Stimulated activated CD4-positive, alpha-beta T cell treated with anti-CD3 and anti-CD28 coated beads, Interleukin-4, amount 100 ng/mL, for 48 hours (primary cell): ENCODE data around the gene TTC39C.

Experiments used
- DNase-seq, 2 donors: peaks; one replicate each; pipeline ENCODE4 v3.0.0-alpha.2; 2020; ENCODE audit warnings: low read depth in 2 of 2

Gene TTC39C

DNA sequence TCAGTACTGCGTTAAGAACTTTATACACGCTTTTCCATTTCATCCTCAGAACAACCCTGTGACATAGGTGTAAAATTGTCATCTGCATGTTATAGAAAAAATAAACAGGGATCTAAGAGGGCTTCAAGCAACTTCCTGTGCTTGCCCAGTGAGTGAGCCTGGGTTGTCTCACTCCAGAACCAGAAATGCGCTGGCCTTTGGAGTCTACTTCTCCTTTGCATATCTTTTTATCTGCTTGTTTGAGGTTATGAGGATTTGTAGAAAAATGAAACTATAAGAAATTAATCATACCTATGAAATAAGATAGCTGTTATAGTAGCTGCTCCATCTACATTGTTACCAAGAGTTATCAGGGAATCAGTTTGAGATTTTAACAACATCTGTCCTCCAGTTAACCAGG is 69.0 kb downstream of the TTC39C start:
- no peak for DNase-seq

GRCh38 chr18:24086082-24086481 is 71.5 kb downstream of the TTC39C start:
- DNase-seq, result no peak

DNA sequence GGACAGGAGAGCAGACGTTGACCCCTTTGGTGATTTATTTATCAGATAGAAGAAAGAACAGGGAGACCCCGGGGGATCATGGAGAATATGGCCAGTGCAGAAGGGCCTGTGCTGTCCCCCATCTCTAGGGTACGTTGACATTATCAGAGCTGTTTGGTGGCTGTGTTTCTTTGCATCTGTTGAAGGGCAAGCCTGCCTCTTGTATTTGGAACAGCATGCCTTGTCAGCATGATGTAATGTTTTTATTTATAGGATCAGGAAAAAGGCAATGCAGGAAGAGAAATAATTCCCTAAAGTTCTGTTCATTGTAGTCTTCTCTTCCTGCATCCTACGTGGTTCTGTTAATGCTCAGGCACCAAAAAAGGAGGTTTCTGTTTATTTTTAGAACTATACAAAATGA is 74.5 kb downstream of the TTC39C start:
- no peak for DNase-seq

- no peak for DNase-seq
These were observed 75.2 kb downstream of the TTC39C start for GRCh38 chr18:24089515-24090337.

GRCh38 chr18:24090876-24091275 is 76.3 kb downstream of the TTC39C start:
- DNase-seq, result no peak

DNA sequence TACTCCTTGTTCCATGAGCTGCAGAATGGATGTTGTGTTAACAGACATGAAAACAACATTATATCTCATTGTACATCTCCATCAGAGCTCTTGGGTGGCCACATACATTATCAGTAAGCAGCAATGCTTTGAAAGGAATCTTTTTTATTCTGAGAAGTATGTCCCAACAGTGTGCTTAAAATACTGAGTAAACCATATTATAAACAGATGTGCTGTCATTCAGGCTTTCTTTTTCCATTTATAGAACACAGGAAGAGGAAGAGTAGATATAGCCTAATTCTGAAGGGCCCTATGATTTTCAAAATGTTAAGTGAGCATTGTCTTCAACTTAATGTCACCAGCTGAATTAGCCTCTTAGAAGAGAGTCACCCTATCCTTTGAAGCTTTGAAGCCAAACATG is 80.0 kb downstream of the TTC39C start:
- DNase-seq, result no peak

DNA sequence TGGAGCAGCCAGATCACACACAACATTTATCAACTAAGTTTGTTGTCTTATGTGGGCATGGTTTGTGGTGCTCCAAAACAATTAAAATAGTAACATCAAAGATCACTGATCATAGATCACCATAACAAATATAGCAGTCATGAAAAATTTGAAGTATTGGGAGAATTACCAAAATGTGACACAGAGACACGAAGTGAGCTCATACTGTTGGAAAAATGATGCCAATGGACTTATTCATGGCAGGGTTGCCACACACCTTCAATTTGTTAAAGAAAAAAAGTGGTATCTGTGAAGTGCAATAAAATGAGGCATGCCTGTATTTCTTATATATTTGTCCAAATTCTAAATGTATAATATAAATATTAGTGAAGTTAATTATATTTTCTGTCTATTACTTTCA is 81.4 kb downstream of the TTC39C start:
- no peak for DNase-seq

- DNase-seq, result no peak
These were observed 88.9 kb downstream of the TTC39C start for GRCh38 chr18:24103320-24104021.

DNA sequence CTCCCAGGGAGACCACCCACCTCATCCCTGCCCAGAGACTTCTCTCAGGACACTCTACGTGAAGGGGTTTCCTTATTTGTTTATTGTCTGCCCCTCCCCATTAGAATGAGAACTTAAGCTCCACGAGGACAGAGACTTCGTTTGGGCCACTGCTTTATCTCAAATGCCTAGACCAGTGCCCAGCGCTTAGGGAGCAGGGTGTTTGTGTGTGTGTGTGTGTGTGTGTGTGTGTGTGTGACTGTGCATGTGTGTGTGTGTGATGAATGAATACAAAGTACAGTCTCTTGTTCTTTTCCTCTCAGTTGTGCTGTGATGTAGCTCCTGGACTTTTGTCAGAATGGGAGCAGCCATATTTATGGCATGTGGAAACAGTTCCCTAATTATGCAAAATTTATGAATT is 89.9 kb downstream of the TTC39C start:
- DNase-seq, result no peak

DNA sequence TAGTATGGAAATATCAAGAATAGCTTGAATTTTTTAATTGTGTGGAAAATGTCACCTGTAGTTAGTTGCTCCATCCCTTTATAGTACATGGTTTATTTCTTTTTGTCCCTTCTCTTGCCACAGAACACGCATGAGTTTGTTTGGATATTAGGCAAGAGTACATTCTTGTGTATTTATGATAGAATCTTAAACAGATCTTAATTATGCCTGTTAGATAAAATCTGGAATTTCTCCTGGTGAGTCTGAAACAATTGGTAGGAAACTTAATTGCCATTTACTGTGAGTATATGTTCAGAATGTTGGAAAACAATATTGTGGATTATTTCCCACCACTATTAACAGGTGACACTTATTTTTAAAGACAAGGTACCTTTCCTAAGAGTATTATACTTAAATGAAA is 94.1 kb downstream of the TTC39C start:
- no peak for DNase-seq

- no peak for DNase-seq
These were observed 97.4 kb downstream of the TTC39C start for GRCh38 chr18:24111936-24112335.

- no peak for DNase-seq
These were observed 97.9 kb downstream of the TTC39C start for GRCh38 chr18:24112464-24112863.

GRCh38 chr18:24112874-24113615 is 98.5 kb downstream of the TTC39C start:
- DNase-seq, result no peak

DNA sequence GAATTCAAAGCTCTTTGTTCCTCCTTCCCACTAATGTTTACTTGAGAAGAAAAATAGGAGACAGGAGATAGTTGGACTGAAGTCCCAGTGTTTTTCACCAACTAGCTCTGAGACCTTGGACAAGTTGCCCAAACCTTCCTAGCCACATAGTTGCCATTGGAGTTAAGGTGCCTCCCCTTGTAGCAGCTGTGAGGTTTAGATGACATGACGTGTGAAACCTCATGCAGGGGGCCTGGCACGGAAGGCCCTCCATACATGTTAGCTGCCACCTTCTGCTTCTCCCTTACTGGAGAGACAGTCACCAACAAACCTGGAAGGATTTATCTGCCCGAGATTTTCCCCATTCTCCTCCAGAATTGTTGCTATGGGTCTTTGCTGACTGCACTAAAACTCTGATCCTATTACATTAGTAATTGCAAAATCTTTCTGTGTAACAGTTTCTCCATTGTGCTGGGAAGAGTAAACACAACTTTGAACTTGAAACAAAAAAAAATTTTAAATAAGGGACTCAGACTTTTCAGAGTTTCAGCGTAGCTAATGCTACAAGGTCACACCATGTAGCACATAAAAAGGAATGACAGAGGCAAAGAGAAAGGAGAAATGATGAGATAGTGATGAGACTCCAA is 100.5 kb downstream of the TTC39C start:
- no peak for DNase-seq

GRCh38 chr18:24115628-24116027 is 101.1 kb downstream of the TTC39C start:
- no peak for DNase-seq

GRCh38 chr18:24118750-24119577 is 104.4 kb downstream of the TTC39C start:
- peak; percentile 62 to 72 for DNase-seq

DNA sequence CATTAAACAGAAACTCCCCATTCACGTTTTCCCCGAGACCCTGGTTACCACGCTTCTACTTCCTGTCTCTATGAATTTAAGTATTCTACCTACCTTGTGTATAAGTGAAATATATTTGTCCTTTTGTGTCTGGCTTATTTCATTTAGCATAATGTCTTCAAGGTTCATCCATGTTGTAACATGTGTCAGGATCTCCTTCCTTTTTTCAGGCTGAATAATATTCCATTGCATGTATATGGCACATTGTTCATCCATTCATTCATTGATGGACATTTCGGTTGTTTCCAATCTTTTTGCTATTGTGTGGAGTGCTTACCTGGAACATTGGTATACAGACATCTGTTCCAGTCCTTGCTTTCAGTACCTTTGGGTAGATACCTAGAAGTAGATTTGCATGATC is 106.1 kb downstream of the TTC39C start:
- no peak for DNase-seq

DNA sequence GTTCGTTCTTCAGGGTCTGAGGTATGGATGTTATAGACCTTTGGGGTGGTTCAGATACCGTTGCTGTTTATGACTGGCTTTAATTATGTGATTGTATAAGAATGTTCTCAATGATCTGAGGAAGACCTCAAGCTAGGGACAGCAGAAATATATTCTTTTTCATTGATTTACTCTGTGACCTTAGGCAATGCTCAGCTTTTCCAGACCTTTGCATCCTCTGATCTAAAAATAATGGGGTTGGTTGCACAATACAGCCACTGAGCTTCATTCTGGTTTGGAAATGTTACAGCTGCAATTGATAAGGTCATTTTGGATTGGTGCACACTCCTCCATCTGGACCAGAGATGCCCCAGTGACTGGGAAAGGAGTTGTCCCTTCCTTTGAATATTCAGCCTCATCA is 107.1 kb downstream of the TTC39C start:
- DNase-seq, result no peak

- no peak for DNase-seq
These were observed 111.8 kb downstream of the TTC39C start for GRCh38 chr18:24126155-24126961.

- DNase-seq, result no peak
These were observed 113.2 kb downstream of the TTC39C start for GRCh38 chr18:24127735-24128134.
